ENCODE results near the gene DPP3. TPM values are rescaled to one million over a fixed set of nuclear protein-coding genes. Genes with fewer than 3 reads are reported as not detected.

The DPP3 gene
- total RNA-seq, 1 experiment from 2014 or later: 146 TPM

DNA sequence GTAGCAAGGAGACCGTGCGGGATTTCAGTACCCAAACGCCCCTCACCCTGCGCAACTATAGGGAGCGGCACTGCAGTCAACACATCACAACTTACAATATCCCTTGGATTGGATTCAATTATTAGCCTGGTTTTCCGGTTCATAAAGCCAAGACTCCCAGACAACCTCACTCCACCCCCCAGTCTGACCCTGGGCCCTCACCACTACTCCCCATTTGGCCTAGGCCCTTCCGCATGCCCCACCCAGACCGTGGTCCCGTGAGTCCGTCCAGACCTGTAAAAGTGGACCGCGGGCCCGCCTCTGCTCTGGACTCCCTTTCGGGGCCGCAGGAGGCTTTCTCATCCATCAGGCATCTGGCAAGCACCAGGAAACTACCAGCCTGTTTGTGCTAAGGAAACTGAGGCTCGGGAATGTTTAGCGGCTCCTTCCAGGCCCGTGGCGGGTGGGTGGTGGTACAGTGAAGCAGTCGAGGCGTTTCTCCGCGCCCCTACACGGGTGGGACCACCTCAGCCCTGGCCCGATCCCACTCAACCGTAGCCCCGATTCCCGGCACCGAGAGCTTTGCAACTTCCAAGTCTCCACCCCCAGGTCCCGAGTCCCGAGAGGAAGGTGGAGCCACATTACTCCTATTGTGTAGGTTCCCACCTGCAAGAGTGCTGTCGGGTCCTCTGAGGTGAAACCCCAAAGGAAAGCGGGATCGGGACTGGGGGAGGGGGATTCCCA lies 679 bp upstream of the DPP3 start:
- Histone ChIP-seq H3K4me3 (peak overlapping the region; percentile 65), H3K27me3 (replicated peaks) (no peaks in the 10 kb centered on the region)
- peak in 1 of 2 experiments; percentile 68 for DNase-seq (ENCODE audit: low read depth in 1 of 2, low spot score in 2 of 2)

DNA sequence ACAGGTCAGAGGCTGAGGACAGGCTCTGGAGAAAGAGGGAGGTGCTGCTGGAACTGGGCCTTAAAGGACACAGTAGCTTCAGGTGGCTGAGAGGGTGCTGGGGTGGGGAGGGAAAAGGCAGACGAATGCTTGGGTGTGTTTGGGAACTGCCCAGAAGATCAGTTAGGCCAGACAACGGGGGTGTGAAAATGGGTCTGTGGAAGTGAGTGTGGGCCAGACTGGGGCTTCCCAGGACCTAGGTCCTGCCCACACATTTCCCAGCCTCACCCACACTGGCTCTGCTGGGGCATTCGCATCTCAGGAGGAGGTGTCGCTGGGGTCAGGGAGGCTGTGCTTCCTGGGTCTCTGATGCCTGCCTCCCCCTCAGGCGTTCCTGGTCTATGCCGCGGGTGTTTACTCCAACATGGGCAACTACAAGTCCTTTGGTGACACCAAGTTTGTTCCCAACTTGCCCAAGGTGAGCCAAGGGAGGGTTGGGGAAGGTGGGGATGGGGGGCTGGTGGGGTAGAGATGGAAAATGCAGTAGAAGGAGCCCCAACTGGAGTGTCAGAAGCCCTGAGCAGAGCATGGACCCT lies 4.7 kb downstream of the DPP3 start:
- no peak overlapping the region for H3K27ac ChIP-seq
- H3K27me3 ChIP-seq (replicated peaks): no peaks in the 10 kb centered on the region
- peaks cover 60% of the 10 kb centered on the region for H3K36me3 ChIP-seq
- H3K4me3 ChIP-seq: no peak overlapping the region
- peaks cover 5% of the 10 kb centered on the region for H3K4me1 ChIP-seq (replicated peaks)
- DNase-seq (ENCODE audit: low read depth in 1 of 2, low spot score in 2 of 2): no peak
- H3K9me3 ChIP-seq (replicated peaks): no peaks in the 10 kb centered on the region

More for the DNA sequence above, 679 bp upstream of the DPP3 start:
- peaks cover 15% of the 10 kb centered on the region for H3K4me1 ChIP-seq (replicated peaks)
- peak overlapping the region; percentile 75 for H3K27ac ChIP-seq
- H3K36me3 ChIP-seq: peaks cover 39% of the 10 kb centered on the region
- H3K9me3 ChIP-seq (replicated peaks): no peaks in the 10 kb centered on the region

DNA sequence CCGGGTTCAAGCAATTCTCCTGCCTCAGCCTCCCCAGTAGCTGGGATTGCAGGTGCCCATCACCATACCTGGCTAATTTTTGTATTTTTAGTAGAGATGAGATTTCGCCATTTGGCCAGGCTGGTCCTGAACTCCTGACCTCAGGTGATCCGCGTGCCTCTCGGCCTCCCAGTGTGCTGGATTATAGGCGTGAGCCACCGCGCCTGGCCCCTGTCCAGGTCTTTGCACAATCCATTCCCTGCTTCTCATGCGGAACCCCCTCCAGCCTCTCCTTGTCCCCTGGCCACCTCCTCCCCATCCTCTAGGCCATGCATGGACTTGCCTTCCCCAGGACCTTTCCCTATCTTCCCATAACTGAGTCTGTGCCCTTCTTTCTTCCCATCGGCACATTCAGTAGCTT lies 8.7 kb downstream of the DPP3 start:
- no peak for DNase-seq (ENCODE audit: low read depth in 1 of 2, low spot score in 2 of 2)
- H3K36me3 ChIP-seq: peaks cover 74% of the 10 kb centered on the region
- H3K9me3 ChIP-seq (replicated peaks): no peaks in the 10 kb centered on the region
- no peaks in the 10 kb centered on the region for H3K4me1 ChIP-seq (replicated peaks)
- H3K4me3 ChIP-seq: no peak overlapping the region
- H3K27ac ChIP-seq: no peak overlapping the region
- no peaks in the 10 kb centered on the region for H3K27me3 ChIP-seq (replicated peaks)

DNA sequence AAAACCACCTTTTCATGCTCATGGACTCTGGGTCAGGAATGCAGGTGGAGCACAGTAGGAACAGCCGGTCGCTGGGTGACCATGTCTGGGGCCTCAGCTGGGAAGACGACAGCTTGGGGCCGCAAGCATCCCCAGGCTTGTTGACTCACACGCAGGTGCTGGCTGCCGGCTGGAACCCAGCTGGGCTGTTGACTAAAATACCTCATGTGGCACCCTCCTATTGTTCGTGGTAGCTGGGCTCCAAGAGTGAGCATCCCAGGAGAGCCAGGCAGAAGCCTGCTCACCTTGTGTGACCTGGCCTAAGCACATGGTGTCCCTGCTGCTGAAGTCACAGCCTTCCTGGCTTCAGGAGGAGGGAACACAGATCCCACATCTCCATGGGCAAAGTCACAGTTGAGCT lies 9.4 kb downstream of the DPP3 start:
- Histone ChIP-seq H3K9me3 (replicated peaks) (no peaks in the 10 kb centered on the region), H3K4me3 (no peak overlapping the region), H3K27ac (no peak overlapping the region), H3K4me1 (replicated peaks) (no peaks in the 10 kb centered on the region), H3K36me3 (peaks cover 75% of the 10 kb centered on the region), H3K27me3 (replicated peaks) (no peaks in the 10 kb centered on the region)
- no peak for DNase-seq (ENCODE audit: low read depth in 1 of 2, low spot score in 2 of 2)

DNA sequence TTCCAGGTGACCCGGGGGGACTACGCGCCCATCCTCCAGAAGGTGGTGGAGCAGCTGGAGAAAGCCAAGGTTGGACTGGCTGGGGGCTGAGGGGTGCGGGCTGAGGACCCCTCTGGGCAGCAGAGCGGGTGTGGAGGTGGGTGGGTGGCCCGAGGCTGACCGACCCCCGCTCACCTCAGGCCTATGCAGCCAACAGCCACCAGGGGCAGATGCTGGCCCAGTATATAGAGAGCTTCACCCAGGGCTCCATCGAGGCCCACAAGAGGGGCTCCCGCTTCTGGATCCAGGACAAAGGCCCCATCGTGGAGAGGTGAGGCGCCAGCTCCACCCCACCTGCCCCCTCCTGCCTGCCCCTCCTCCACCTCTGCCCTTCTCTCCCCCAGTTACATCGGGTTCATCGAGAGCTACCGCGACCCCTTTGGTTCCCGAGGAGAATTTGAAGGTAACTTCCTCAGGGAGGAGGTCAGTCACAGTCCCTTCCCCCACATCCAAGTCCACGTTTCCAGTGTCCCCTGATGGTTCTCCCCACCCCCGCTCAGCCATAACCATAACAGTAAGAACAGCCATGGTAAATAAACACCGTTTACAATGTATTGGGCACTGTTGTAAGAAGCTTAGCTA lies 11.2 kb downstream of the DPP3 start:
- Histone ChIP-seq H3K4me3 (no peak overlapping the region), H3K27ac (no peak overlapping the region), H3K9me3 (replicated peaks) (no peaks in the 10 kb centered on the region), H3K36me3 (peaks cover 83% of the 10 kb centered on the region), H3K4me1 (replicated peaks) (no peaks in the 10 kb centered on the region), H3K27me3 (replicated peaks) (no peaks in the 10 kb centered on the region)
- no peak for DNase-seq (ENCODE audit: low read depth in 1 of 2, low spot score in 2 of 2)

DNA sequence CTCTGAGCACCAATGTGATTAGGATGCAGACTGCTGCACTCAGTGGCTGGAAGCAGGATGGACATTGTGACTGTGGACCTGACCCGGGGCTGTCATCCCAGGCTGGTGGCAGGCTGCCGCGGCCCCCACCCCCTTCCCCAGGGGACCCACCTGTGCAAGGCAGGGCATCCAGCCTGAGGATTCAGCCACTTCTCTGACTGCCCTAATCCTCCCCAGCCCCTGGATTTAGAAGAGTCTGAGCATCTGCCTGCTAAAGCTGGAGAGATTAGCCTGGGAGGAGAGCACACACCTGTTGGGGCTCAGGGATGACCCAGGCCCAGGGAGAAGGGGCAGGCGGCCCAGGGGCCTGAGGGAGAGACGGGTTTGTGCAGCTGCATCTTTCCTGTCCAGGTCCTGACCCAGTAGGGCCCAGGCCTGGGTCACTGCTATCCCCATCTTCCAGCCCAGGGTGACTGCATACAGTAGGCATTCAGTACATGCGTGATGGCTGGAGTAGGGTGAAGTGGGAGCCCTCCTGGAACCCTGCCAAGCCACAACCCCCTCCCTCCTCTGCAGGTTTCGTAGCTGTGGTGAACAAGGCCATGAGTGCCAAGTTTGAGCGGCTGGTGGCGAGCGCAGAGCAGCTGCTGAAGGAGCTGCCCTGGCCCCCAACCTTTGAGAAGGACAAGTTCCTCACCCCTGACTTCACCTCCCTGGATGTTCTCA lies 12.1 kb downstream of the DPP3 start:
- Histone ChIP-seq H3K4me3 (no peak overlapping the region), H3K27ac (no peak overlapping the region), H3K4me1 (replicated peaks) (no peaks in the 10 kb centered on the region), H3K36me3 (peaks cover 83% of the 10 kb centered on the region), H3K27me3 (replicated peaks) (no peaks in the 10 kb centered on the region), H3K9me3 (replicated peaks) (no peaks in the 10 kb centered on the region)
- no peak for DNase-seq (ENCODE audit: low read depth in 1 of 2, low spot score in 2 of 2)

DNA sequence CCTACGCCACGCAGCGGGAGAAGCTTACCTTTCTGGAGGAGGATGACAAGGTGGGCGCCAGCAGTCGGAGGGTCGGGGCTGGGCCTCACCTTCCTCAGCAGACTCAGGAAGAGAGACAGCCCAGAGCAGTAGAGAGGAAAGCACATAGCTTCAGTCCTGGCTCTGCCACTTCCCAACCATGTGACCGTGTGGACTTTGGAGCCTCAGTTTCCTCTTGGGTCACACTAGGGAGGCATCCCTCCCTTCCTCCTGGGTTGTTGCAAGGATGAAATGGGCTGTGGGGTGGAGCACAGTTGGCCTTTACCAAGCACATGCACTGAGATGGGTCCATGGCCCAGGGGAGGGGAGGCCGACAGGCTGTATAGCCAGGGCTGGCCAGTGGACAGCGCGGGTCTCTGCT lies 12.9 kb downstream of the DPP3 start:
- no peaks in the 10 kb centered on the region for H3K27me3 ChIP-seq (replicated peaks)
- DNase-seq (ENCODE audit: low read depth in 1 of 2, low spot score in 2 of 2): no peak
- no peak overlapping the region for H3K4me3 ChIP-seq
- peaks cover 83% of the 10 kb centered on the region for H3K36me3 ChIP-seq
- no peaks in the 10 kb centered on the region for H3K4me1 ChIP-seq (replicated peaks)
- H3K27ac ChIP-seq: no peak overlapping the region
- no peaks in the 10 kb centered on the region for H3K9me3 ChIP-seq (replicated peaks)

DNA sequence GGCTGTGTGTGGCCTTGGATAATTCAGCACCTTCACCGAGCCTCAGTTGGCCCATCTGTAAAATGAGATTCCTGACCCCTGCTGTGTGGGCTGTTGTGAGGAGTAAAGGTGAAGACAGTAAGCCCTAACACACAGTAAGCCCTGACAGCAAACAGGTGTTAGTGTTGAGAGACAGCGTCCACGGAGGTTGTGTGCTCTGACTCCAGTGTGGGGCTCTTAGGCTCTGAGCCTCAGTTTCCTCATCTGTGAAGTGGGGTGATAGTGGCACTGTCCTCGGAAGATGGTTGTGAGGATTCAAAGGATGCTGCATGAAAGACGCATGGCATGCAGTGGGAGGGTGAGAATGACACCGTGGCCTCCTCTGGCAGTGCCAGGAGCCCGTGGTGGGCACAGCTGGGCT lies 14.2 kb downstream of the DPP3 start:
- Histone ChIP-seq H3K9me3 (replicated peaks) (no peaks in the 10 kb centered on the region), H3K4me1 (replicated peaks) (no peaks in the 10 kb centered on the region), H3K36me3 (peaks cover 83% of the 10 kb centered on the region), H3K4me3 (no peak overlapping the region), H3K27me3 (replicated peaks) (no peaks in the 10 kb centered on the region), H3K27ac (no peak overlapping the region)
- DNase-seq (ENCODE audit: low read depth in 1 of 2, low spot score in 2 of 2): no peak

DNA sequence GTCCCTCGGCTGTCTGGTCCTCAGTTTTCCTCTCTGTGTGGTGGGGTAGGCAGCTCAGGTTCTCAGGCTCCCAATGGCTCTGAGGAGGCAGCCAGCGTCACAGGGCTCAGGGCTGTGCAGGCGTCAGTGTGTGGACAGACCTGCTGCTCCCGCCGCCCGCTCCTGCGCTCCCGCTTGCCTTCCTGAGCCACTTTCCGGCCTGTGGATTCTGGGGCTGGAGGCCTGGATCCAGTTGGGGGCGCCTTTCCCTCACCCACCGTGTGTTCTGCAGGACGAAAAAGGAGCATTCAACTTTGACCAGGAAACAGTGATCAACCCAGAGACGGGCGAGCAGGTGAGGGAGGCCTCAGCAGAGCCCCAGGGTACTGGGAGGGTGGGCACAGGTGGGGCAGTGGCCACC lies 14.7 kb downstream of the DPP3 start:
- no peaks in the 10 kb centered on the region for H3K4me1 ChIP-seq (replicated peaks)
- no peak overlapping the region for H3K27ac ChIP-seq

DNA sequence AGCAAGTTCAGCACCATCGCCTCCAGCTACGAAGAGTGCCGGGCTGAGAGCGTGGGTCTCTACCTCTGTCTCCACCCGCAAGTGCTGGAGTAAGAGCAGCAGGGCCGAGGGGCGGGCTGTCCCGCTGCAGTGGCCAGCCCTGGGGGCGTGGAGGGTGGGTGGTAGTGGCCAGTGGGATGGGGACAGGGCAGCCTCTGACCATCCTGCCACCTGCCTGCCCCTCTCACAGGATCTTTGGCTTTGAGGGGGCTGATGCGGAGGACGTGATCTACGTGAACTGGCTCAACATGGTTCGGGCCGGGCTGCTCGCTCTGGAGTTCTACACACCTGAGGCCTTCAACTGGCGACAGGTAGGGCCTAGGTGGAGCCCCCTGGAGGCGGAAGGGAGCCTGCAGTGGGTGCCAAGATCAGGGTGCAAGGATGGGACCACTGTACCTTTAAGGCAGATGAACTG lies 15.2 kb downstream of the DPP3 start:
- Histone ChIP-seq H3K36me3 (peaks cover 92% of the 10 kb centered on the region), H3K27ac (no peak overlapping the region), H3K4me1 (replicated peaks) (no peaks in the 10 kb centered on the region), H3K4me3 (no peak overlapping the region), H3K9me3 (replicated peaks) (no peaks in the 10 kb centered on the region), H3K27me3 (replicated peaks) (no peaks in the 10 kb centered on the region)
- no peak for DNase-seq (ENCODE audit: low read depth in 1 of 2, low spot score in 2 of 2)

More for the DNA sequence above, 14.7 kb downstream of the DPP3 start:
- peaks cover 88% of the 10 kb centered on the region for H3K36me3 ChIP-seq
- no peak for DNase-seq (ENCODE audit: low read depth in 1 of 2, low spot score in 2 of 2)
- no peak overlapping the region for H3K4me3 ChIP-seq
- H3K27me3 ChIP-seq (replicated peaks): no peaks in the 10 kb centered on the region
- H3K9me3 ChIP-seq (replicated peaks): no peaks in the 10 kb centered on the region

DNA sequence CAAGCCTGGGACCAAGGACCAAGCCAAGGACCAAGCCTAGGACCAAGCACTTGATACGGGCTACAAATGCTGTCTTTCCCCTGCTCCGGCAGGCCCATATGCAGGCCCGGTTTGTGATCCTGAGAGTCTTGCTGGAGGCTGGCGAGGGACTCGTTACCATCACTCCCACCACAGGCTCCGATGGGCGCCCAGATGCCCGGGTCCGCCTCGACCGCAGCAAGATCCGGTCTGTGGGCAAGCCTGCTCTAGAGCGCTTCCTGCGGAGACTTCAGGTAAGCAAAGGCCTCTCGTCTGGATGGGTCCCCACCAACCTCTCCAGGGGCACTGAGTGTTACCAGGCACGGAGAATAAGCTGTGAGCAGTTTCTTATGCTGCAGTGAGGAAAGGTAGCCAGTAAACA lies 17.0 kb downstream of the DPP3 start:
- no peak for DNase-seq (ENCODE audit: low read depth in 1 of 2, low spot score in 2 of 2)
- H3K9me3 ChIP-seq (replicated peaks): no peaks in the 10 kb centered on the region
- peaks cover 80% of the 10 kb centered on the region for H3K36me3 ChIP-seq
- H3K27ac ChIP-seq: no peak overlapping the region
- H3K4me3 ChIP-seq: no peak overlapping the region
- no peaks in the 10 kb centered on the region for H3K27me3 ChIP-seq (replicated peaks)
- H3K4me1 ChIP-seq (replicated peaks): no peaks in the 10 kb centered on the region

DNA sequence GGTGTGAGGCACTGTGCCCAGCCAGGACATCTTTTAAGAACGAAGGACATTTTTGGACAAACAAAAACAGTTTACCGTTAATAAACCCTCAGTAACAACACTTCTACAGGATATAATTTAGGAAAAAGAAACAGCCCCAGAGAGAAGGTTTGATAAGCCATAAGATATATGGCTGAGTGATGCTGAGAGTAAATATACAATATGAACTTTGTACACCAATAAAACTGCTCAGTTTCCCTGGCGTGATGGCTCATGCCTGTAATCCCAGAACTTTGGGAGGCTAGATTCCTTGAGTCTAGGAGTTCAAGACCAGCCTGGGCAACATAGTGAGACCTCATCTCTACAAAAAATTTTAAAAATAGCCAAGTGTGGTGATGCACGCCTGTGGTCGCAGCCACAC lies 18.3 kb downstream of the DPP3 start:
- no peaks in the 10 kb centered on the region for H3K4me1 ChIP-seq (replicated peaks)
- no peak overlapping the region for H3K4me3 ChIP-seq
- no peak overlapping the region for H3K27ac ChIP-seq
- H3K36me3 ChIP-seq: peaks cover 70% of the 10 kb centered on the region
- H3K27me3 ChIP-seq (replicated peaks): no peaks in the 10 kb centered on the region
- no peak for DNase-seq (ENCODE audit: low read depth in 1 of 2, low spot score in 2 of 2)
- H3K9me3 ChIP-seq (replicated peaks): no peaks in the 10 kb centered on the region

DNA sequence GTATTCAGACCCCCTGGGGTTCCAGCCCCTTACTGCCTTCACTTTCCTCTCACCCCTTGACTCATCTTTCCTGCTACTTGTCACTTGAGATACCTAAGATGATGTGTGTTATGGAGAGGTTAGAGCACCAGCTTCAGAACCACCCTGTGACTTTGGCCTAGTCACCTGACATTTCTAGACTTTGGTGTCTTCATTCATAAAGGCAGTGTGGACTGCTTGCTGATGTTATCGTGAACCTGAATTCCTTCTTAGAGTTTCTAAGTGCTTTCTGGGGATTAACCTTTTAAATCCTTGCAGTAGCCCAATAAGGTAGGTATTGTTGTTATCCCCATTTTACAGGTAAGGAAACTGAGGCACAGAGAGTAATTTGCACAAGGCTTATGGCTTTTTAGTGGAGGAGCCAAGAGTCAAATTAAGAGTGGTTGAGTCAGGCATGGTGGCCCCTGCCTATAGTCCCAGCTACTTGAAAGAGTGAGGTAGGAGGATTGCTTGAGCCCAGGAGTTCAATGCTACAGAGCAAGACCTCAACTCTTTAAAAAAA lies 25.1 kb downstream of the DPP3 start:
- H3K36me3 ChIP-seq: peaks cover 31% of the 10 kb centered on the region
- peaks cover 3% of the 10 kb centered on the region for H3K4me1 ChIP-seq (replicated peaks)
- H3K9me3 ChIP-seq (replicated peaks): no peaks in the 10 kb centered on the region
- H3K27me3 ChIP-seq (replicated peaks): no peaks in the 10 kb centered on the region
- no peak for DNase-seq (ENCODE audit: low read depth in 1 of 2, low spot score in 2 of 2)
- no peak overlapping the region for H3K4me3 ChIP-seq
- no peak overlapping the region for H3K27ac ChIP-seq

Data from SJSA1 (cell line).